Gastrocnemius medialis (tissue), 4 donors: ENCODE measurements around the gene LEUTX. TPM values are rescaled to one million over a fixed set of nuclear protein-coding genes. Genes with fewer than 3 reads are reported as not detected.
"Not testable (repeated sequence)": the region's sequence is repeated elsewhere in the genome, so short reads cannot be mapped to it uniquely, and the experiment has no call there.

ENCODE experiments used
- ATAC-seq, 2 donors: fragments of 150-250 bp; one replicate each; pipeline ENCODE4 v1.9.1; 2016
- DNase-seq, 2 donors: peaks; one replicate each; pipeline ENCODE4 v3.0.0-alpha.2; 2019
- H3K27ac ChIP-seq, 4 donors: fragments of 200-600 bp; sonication (generic); 1 replicate in 1 of 4; 2 replicates in 3 of 4; pipeline ENCODE4 v1.5.1; 2016 to 2018; ENCODE audit warnings: mild to moderate bottlenecking in 2 of 4, moderate library complexity in 1 of 4
- H3K27me3 ChIP-seq, 3 donors: fragments of 200-600 bp; sonication (generic) in 2 of 3; 1 replicate in 1 of 3; 2 replicates in 2 of 3; pipeline versions ENCODE4 v1.5.1 to v1.6.0; 2016 to 2019; ENCODE audit warnings: mild to moderate bottlenecking in 1 of 3, moderate library complexity in 1 of 3
- H3K36me3 ChIP-seq, 2 donors: fragments of 200-600 bp; sonication (generic) in 1 of 2; one replicate each; pipeline ENCODE4 v1.5.1; 2017 to 2018
- H3K4me1 ChIP-seq, 2 donors: fragments of 200-600 bp; sonication (generic) in 1 of 2; one replicate each; pipeline ENCODE4 v1.5.1; 2016 to 2017; ENCODE audit warnings: mild to moderate bottlenecking in 2 of 2
- H3K4me3 ChIP-seq, 4 donors: fragments of 200-600 bp; sonication (generic) in 3 of 4; 1 replicate in 1 of 4; 2 replicates in 3 of 4; pipeline ENCODE4 v1.5.1; 2016 to 2019; ENCODE audit warnings: mild to moderate bottlenecking in 2 of 4
- H3K9me3 ChIP-seq, 3 donors: fragments of 200-600 bp; sonication (generic) in 2 of 3; 1 replicate in 1 of 3; 2 replicates in 2 of 3; pipeline ENCODE4 v1.5.1; 2016 to 2019
- CTCF ChIP-seq, 5 experiments: fragments of 450-650 bp in 3 of 5; fragments of 200-600 bp in 2 of 5; sonication (generic) in 2 of 5; IDR thresholded peaks in 4 of 5; conservative IDR thresholded peaks in 1 of 5; 1 replicate in 4 of 5; 2 replicates in 1 of 5; pipeline ENCODE4 v1.5.1; 2016 to 2019; ENCODE audit warnings: antibody characterized with exemption in 5 of 5, mild to moderate bottlenecking in 3 of 5, moderate library complexity in 3 of 5
- POLR2A ChIP-seq, 2 donors: fragments of 450-650 bp; IDR thresholded peaks; one replicate each; pipeline ENCODE4 v1.6.1; 2017; ENCODE audit warnings: antibody characterized with exemption in 2 of 2, mild to moderate bottlenecking in 2 of 2, moderate library complexity in 2 of 2
- in situ Hi-C, 4 donors: fragments of 200-750 bp; cut with MboI; loops; one replicate each; pipeline versions ENCODE4 v1.15.0 to v1.8.0; 2017; ENCODE audit warnings: low sequenced_read_pairs in 4 of 4
- intact Hi-C: fragments of 100-400 bp; cut with DNase I; formaldehyde crosslinking; loops from one replicate; pipeline ENCODE4 v1.15.1; 2023; ENCODE audit warnings: low total_unique reads
- total RNA-seq, 4 donors: library from RNA; depleted of rRNA; stranded (reverse); fragments of >200 nt; gene quantifications; one replicate each; pipeline versions ENCODE4 v1.1.0 to v1.2.3, GENCODE V29; 2016

LEUTX gene
- total RNA-seq, 4 donors from 2014 or later, result not detected

- no peak overlapping the region for H3K4me3 ChIP-seq
- H3K27ac ChIP-seq, result peak overlapping the region in 1 of 4 donors; percentile 33
- intact Hi-C loops, result no loop called here
- no peaks in the 10 kb centered on the region for H3K36me3 ChIP-seq
- TF ChIP-seq CTCF (IDR thresholded peaks at IDR 0.05 in 4 of 5, conservative IDR thresholded peaks at IDR 0.05 in 1 of 5), result no peak
- ATAC-seq (no peak), DNase-seq (no peak)
- peaks cover 22 to 29% of the 10 kb centered on the region in 2 donors for H3K4me1 ChIP-seq
- in situ Hi-C loops, result loop anchor here in 1 of 4 donors (25.0 kb wide), 1 partner anchor 1147 kb away; no protein-coding TSS in a partner anchor
- no peaks in the 10 kb centered on the region for H3K9me3 ChIP-seq
- H3K27me3 ChIP-seq, result no peaks in the 10 kb centered on the region
Measured at GRCh38 chr19:39809368-39809767, 30.7 kb downstream of the LEUTX start.

- in situ Hi-C loops (loop anchor here in 1 of 4 donors (25.0 kb wide), 1 partner anchor 1148 kb away; no protein-coding TSS in a partner anchor), intact Hi-C loops (no loop called here)
- no peak for ATAC-seq
- peak overlapping the region in 1 of 4 donors; percentile 33 for H3K27ac ChIP-seq
- H3K4me3 ChIP-seq, result no peak overlapping the region
- TF ChIP-seq POLR2A (IDR thresholded peaks at IDR 0.05), result no peak
- no peak for TF ChIP-seq CTCF (IDR thresholded peaks at IDR 0.05 in 4 of 5, conservative IDR thresholded peaks at IDR 0.05 in 1 of 5)
- H3K9me3 ChIP-seq, result no peaks in the 10 kb centered on the region
- H3K4me1 ChIP-seq, result peaks cover 29 to 30% of the 10 kb centered on the region in 2 donors
- DNase-seq, result no peak
- H3K36me3 ChIP-seq, result no peaks in the 10 kb centered on the region
- H3K27me3 ChIP-seq, result no peaks in the 10 kb centered on the region
Measured at GRCh38 chr19:39810424-39810823, 31.8 kb downstream of the LEUTX start.

- intact Hi-C loops, result no loop called here
- no peak for ATAC-seq
Measured at GRCh38 chr19:39811064-39811463, 32.4 kb downstream of the LEUTX start.

GRCh38 chr19:39813264-39813993 is 34.8 kb downstream of the LEUTX start:
- no peaks in the 10 kb centered on the region for H3K36me3 ChIP-seq
- ATAC-seq (peak; percentile 77 to 91), DNase-seq (peak; percentile 76 to 87)
- peak overlapping the region; percentile 84 to 99 (median 92) for H3K27ac ChIP-seq
- no peak overlapping the region for H3K4me3 ChIP-seq
- H3K4me1 ChIP-seq, result peaks cover 53 to 59% of the 10 kb centered on the region in 2 donors
- H3K27me3 ChIP-seq, result no peaks in the 10 kb centered on the region
- in situ Hi-C loops (loop anchor here in 1 of 4 donors (25.0 kb wide), 1 partner anchor 1151 kb away; no protein-coding TSS in a partner anchor), intact Hi-C loops (loop anchor here (1.0 kb wide), 1 partner anchor 10 kb away; no protein-coding TSS in a partner anchor)
- TF ChIP-seq POLR2A (IDR thresholded peaks at IDR 0.05) (no peak), CTCF (IDR thresholded peaks at IDR 0.05 in 4 of 5, conservative IDR thresholded peaks at IDR 0.05 in 1 of 5) (no peak)
- no peaks in the 10 kb centered on the region for H3K9me3 ChIP-seq

More at GRCh38 chr19:39811064-39811463, 32.4 kb downstream of the LEUTX start:
- no peak for TF ChIP-seq CTCF (IDR thresholded peaks at IDR 0.05 in 4 of 5, conservative IDR thresholded peaks at IDR 0.05 in 1 of 5)
- no peak for TF ChIP-seq POLR2A (IDR thresholded peaks at IDR 0.05)
- Histone ChIP-seq H3K4me1 (peaks cover 31 to 36% of the 10 kb centered on the region in 2 donors), H3K36me3 (no peaks in the 10 kb centered on the region), H3K27me3 (no peaks in the 10 kb centered on the region), H3K4me3 (no peak overlapping the region), H3K9me3 (no peaks in the 10 kb centered on the region), H3K27ac (peak overlapping the region in 2 of 4 donors; percentile 90 to 94)
- in situ Hi-C loops, result loop anchor here in 1 of 4 donors (25.0 kb wide), 1 partner anchor 1149 kb away; no protein-coding TSS in a partner anchor
- DNase-seq, result no peak

- H3K27ac ChIP-seq, result peak overlapping the region; percentile 84 to 99 (median 92)
- intact Hi-C loops, DNase-seq, H3K4me3 ChIP-seq, H3K27me3 ChIP-seq, ATAC-seq, H3K9me3 ChIP-seq, H3K36me3 ChIP-seq: not testable (repeated sequence)
- in situ Hi-C loops, result loop anchor here in 1 of 4 donors (25.0 kb wide), 1 partner anchor 1152 kb away; no protein-coding TSS in a partner anchor
- peaks cover 59 to 66% of the 10 kb centered on the region in 2 donors for H3K4me1 ChIP-seq
Measured at GRCh38 chr19:39814111-39814510, 35.5 kb downstream of the LEUTX start.
